ENCODE data around the gene CTU1. TPM values are rescaled to one million over a fixed set of nuclear protein-coding genes. Genes with fewer than 3 reads are reported as not detected.

Gene CTU1
- total RNA-seq, 1 experiment from 2014 or later, result 9.7 TPM

GRCh38 chr19:51082611-51083010 is 25.6 kb downstream of the CTU1 start, which contains the start of gene KLK14:
Gene KLK14 (minus strand): TSS chr19:51082887. CDS start chr19:51082614, 273 bp downstream.
- DNase-seq (ENCODE audit: low read depth), result no peak

- DNase-seq (ENCODE audit: low read depth), result no peak
These were observed 26.7 kb downstream of the CTU1 start for GRCh38 chr19:51081476-51081875.

- DNase-seq (ENCODE audit: low read depth), result no peak
These were observed 28.6 kb downstream of the CTU1 start for GRCh38 chr19:51079481-51080110.

GRCh38 chr19:51078731-51079130 is 29.5 kb downstream of the CTU1 start:
- DNase-seq (ENCODE audit: low read depth), result no peak

GRCh38 chr19:51078104-51078503 is 30.1 kb downstream of the CTU1 start:
- DNase-seq (ENCODE audit: low read depth), result no peak

GRCh38 chr19:51076631-51077213 is 31.5 kb downstream of the CTU1 start:
- DNase-seq (ENCODE audit: low read depth), result no peak

- DNase-seq (ENCODE audit: low read depth), result no peak
These were observed 32.2 kb downstream of the CTU1 start for GRCh38 chr19:51075998-51076397.

- DNase-seq (ENCODE audit: low read depth), result no peak
These were observed 37.2 kb downstream of the CTU1 start for GRCh38 chr19:51071095-51071405.

- no peak for DNase-seq (ENCODE audit: low read depth)
These were observed 37.7 kb downstream of the CTU1 start for GRCh38 chr19:51070334-51071094.

GRCh38 chr19:51066393-51067186 is 41.6 kb downstream of the CTU1 start:
- no peak for DNase-seq (ENCODE audit: low read depth)

- no peak for DNase-seq (ENCODE audit: low read depth)
These were observed 42.8 kb downstream of the CTU1 start for GRCh38 chr19:51065221-51065960.

GRCh38 chr19:51064534-51065220 is 43.5 kb downstream of the CTU1 start, which contains the start of gene KLK13:
Gene KLK13 (minus strand): TSS chr19:51065092. CDS start chr19:51065067, 25 bp downstream.
- no peak for DNase-seq (ENCODE audit: low read depth)

GRCh38 chr19:51063664-51064063 is 44.5 kb downstream of the CTU1 start:
- DNase-seq (ENCODE audit: low read depth), result no peak

- no peak for DNase-seq (ENCODE audit: low read depth)
These were observed 47.2 kb downstream of the CTU1 start for GRCh38 chr19:51060973-51061372.

GRCh38 chr19:51060336-51060735 is 47.9 kb downstream of the CTU1 start:
- DNase-seq (ENCODE audit: low read depth), result no peak

- no peak for DNase-seq (ENCODE audit: low read depth)
These were observed 48.5 kb downstream of the CTU1 start for GRCh38 chr19:51059715-51060114.

GRCh38 chr19:51055866-51056265 is 52.3 kb downstream of the CTU1 start:
- DNase-seq (ENCODE audit: low read depth), result no peak
